K562 (cell line): ENCODE data around the gene DOCK8. TPM values are rescaled to one million over a fixed set of nuclear protein-coding genes. Genes with fewer than 3 reads are reported as not detected.

Experiments
- ATF7 ChIP-seq: fragments of 450-650 bp; IDR thresholded peaks from 2 replicates; pipeline ENCODE4 v1.7.1; 2014; ENCODE audit warnings: mild to moderate bottlenecking, moderate library complexity
- C11orf30 ChIP-seq: fragments of 450-650 bp; IDR thresholded peaks from 2 replicates; pipeline ENCODE4 v1.6.1; 2016; ENCODE audit warnings: low read depth, mild to moderate bottlenecking
- CCNT2 ChIP-seq: IDR thresholded peaks from 2 replicates; pipeline ENCODE4 v1.6.1; 2011; ENCODE audit warnings: borderline replicate concordance, low read depth, mild to moderate bottlenecking, moderate library complexity, mixed read lengths, low read length; ENCODE audit not compliant: insufficient read length; ENCODE audit errors: extremely low read depth
- CREB1 ChIP-seq, 2 experiments: sonication (generic) in 1 of 2; formaldehyde crosslinking in 1 of 2; IDR thresholded peaks; 2 replicates each; pipeline versions ENCODE4 v1.6.1 to v1.8.0; 2012 to 2022; ENCODE audit warnings: inconsistent platforms in 1 of 2, mild to moderate bottlenecking in 1 of 2, missing genetic modification reagents in 1 of 2, moderate library complexity in 1 of 2
- CXXC5 ChIP-seq: fragments of 250-450 bp; sonication (Bioruptor Pico); IDR thresholded peaks from 2 replicates; pipeline ENCODE4 v1.8.0; 2022; ENCODE audit warnings: inconsistent platforms, mild to moderate bottlenecking, moderate library complexity
- ELF1 ChIP-seq: fragments of 200-800 bp; sonication (Bioruptor generic); IDR thresholded peaks from 2 replicates; pipeline ENCODE4 v1.6.1; 2016; ENCODE audit warnings: missing genetic modification characterization, missing compliant biosample characterization
- FOXM1 ChIP-seq, 2 experiments: fragments of 450-650 bp in 1 of 2; sonication (generic) in 1 of 2; formaldehyde crosslinking in 1 of 2; IDR thresholded peaks; 2 replicates each; pipeline versions ENCODE4 v1.6.1 to v1.9.0; 2017 to 2022; ENCODE audit warnings: low read depth in 2 of 2, mild to moderate bottlenecking in 2 of 2, missing genetic modification reagents in 1 of 2, moderate library complexity in 1 of 2
- HNRNPL ChIP-seq: fragments of 200-400 bp; formaldehyde crosslinking; IDR thresholded peaks from 2 replicates; pipeline ENCODE4 v1.6.1; 2017; ENCODE audit warnings: low read depth, mild to moderate bottlenecking, low read length
- JUND ChIP-seq, 2 experiments: IDR thresholded peaks; 2 replicates in 1 of 2; 3 replicates in 1 of 2; pipeline ENCODE4 v1.6.1; 2011; ENCODE audit warnings: borderline replicate concordance in 2 of 2, low read depth in 2 of 2, low read length in 2 of 2, improper control_type of control experiment in 1 of 2, missing biosample characterization in 1 of 2, missing genetic modification characterization in 1 of 2, missing genetic modification reagents in 1 of 2
- MTA3 ChIP-seq: fragments of 450-650 bp; formaldehyde crosslinking; IDR thresholded peaks from 2 replicates; pipeline ENCODE4 v1.6.1; 2017; ENCODE audit warnings: mild to moderate bottlenecking, borderline replicate concordance
- MYC ChIP-seq, 2 experiments: fragments of 250-450 bp in 1 of 2; sonication (Bioruptor Pico) in 1 of 2; IDR thresholded peaks; 2 replicates each; pipeline versions ENCODE4 v1.5.1 to v1.6.1; 2012 to 2021; ENCODE audit warnings: low read depth in 2 of 2, borderline replicate concordance in 1 of 2, improper control_type of control experiment in 1 of 2, low read length in 1 of 2, mild to moderate bottlenecking in 1 of 2, moderate library complexity in 1 of 2
- RAD21 ChIP-seq, 2 experiments: fragments of 250-450 bp in 1 of 2; fragments of 450-650 bp in 1 of 2; sonication (Bioruptor Pico) in 1 of 2; formaldehyde crosslinking in 1 of 2; IDR thresholded peaks in 1 of 2; conservative IDR thresholded peaks in 1 of 2; 2 replicates each; pipeline versions ENCODE4 v1.4.0 to v1.8.0; 2020 to 2022; ENCODE audit warnings: mild to moderate bottlenecking in 2 of 2, moderate library complexity in 1 of 2
- SP1 ChIP-seq: sonication (generic); formaldehyde crosslinking; IDR thresholded peaks from 2 replicates; pipeline ENCODE4 v1.8.1; 2022; ENCODE audit warnings: mild to moderate bottlenecking, missing genetic modification reagents
- TBL1XR1 ChIP-seq, 2 experiments: IDR thresholded peaks; 2 replicates each; pipeline ENCODE4 v1.6.1; 2012; ENCODE audit warnings: improper control_type of control experiment in 2 of 2, low read length in 2 of 2, mild to moderate bottlenecking in 1 of 2
- TCF3 ChIP-seq: sonication (generic); formaldehyde crosslinking; IDR thresholded peaks from 2 replicates; pipeline ENCODE4 v1.4.0; 2020; ENCODE audit warnings: mild to moderate bottlenecking, missing genetic modification reagents
- TGIF2 ChIP-seq: sonication (generic); formaldehyde crosslinking; IDR thresholded peaks from 2 replicates; pipeline ENCODE4 v1.8.1; 2022; ENCODE audit warnings: mild to moderate bottlenecking, missing genetic modification reagents, moderate library complexity
- ZFP36 ChIP-seq: fragments of 150-350 bp; IDR thresholded peaks from 2 replicates; pipeline ENCODE4 v1.6.1; 2018; ENCODE audit warnings: low read length, low read depth; ENCODE audit not compliant: partially characterized antibody
- ZNF175 ChIP-seq: fragments of 200-800 bp; sonication (Bioruptor generic); IDR thresholded peaks from 2 replicates; pipeline ENCODE4 v1.6.1; 2016; ENCODE audit warnings: low read depth, mild to moderate bottlenecking, missing genetic modification characterization, missing compliant biosample characterization
- ZNF79 ChIP-seq: fragments of 250-450 bp; sonication (Bioruptor Pico); IDR thresholded peaks from 2 replicates; pipeline ENCODE4 v1.4.0; 2020; ENCODE audit warnings: low read depth, mild to moderate bottlenecking, moderate library complexity
- polyA plus RNA-seq, 8 experiments: library from polyadenylated mRNA; depleted of rRNA in 4 of 8; stranded (reverse) in 5 of 8; unstranded in 3 of 8; fragments of >200 nt; fragmentation: Nextera tagmentation in 2 of 8; fragmentation: Illumina TruSeq in 1 of 8; extraction: Ambion mirVana in 2 of 8; extraction: Trizol in 1 of 8; gene quantifications; 2 replicates each; pipeline versions ENCODE4 v1.2.1 to v1.2.3, GENCODE V29; 2011 to 2014; ENCODE audit warnings: inconsistent platforms in 1 of 8, missing spikeins in 1 of 8
- total RNA-seq, 7 experiments: library from RNA; depleted of rRNA in 6 of 7; stranded (reverse); fragments of >200 nt in 6 of 7; fragmentation: Illumina TruSeq in 2 of 7; extraction: Trizol in 2 of 7; gene quantifications; 2 replicates each; pipeline versions ENCODE4 v1.2.1 to v1.2.3, GENCODE V29; 2011 to 2021; ENCODE audit warnings: low replicate concordance in 1 of 7
- TF ChIP-seq, protein P1 (sequence below): fragments of 250-450 bp; sonication (Bioruptor Pico); IDR thresholded peaks from 2 replicates; pipeline ENCODE4 v1.4.0; 2020; ENCODE audit warnings: mild to moderate bottlenecking

DOCK8 gene
- total and polyA plus RNA-seq, 9 of the 15 experiments (the other 6 are each of a cell fraction or from before 2014, with no cell fraction given) = 14.4 to 53.8 (median 25.1) TPM

DNA sequence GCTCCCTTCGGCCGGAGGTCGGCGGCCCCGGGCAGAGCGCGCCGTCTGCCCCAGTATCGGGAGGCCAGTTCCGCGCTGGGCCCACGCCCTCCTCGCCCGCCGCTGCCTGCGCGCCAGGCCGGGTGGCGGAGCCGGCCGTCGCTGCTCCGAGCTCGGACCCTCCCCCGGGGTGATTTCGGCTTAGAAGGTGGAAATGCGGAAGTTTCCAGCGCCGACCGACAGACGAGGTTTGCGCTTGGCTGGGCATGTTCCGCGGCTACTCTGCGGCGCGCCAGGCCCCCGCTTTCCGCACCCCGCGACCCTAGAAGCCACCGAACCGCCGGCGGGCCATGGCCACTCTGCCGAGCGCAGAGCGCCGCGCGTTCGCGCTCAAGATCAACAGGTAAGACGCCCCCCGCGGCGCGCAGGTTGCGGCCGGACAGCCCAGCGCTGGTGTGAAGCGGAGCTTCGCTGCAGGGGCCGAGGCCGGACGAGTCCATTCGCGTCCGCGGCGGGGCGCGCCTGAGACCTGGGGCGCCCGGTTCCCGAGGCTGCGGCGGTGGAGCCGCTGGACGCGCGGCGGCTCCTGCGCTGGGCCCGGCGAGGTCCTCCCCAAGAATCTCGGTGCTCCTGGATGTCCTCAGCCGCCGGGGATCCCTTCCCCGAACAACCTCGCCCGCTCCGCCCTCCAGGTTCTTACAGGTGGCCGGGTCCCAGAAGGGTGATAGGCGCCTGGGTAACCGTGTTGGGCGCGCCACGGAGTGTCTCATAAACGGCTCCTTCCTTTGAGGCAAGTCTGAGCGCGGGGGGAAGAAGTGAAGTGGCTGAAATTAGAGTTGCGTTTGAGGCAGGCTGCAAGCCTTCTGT, at the start of gene DOCK8 (continued):
- TF ChIP-seq, protein P1, sequence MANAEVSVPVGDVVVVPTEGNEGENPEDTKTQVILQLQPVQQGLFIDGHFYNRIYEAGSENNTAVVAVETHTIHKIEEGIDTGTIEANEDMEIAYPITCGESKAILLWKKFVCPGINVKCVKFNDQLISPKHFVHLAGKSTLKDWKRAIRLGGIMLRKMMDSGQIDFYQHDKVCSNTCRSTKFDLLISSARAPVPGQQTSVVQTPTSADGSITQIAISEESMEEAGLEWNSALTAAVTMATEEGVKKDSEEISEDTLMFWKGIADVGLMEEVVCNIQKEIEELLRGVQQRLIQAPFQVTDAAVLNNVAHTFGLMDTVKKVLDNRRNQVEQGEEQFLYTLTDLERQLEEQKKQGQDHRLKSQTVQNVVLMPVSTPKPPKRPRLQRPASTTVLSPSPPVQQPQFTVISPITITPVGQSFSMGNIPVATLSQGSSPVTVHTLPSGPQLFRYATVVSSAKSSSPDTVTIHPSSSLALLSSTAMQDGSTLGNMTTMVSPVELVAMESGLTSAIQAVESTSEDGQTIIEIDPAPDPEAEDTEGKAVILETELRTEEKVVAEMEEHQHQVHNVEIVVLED (CRISPR knock-in tag) = 0 out of 2 replicates have a peak, but pooled peaks have one; percentile 5
- TF ChIP-seq ZNF175 (0 out of 2 replicates have a peak, but pooled peaks have one; percentile 24), ZFP36 (peak; percentile 31), SP1 (CRISPR knock-in tag) (peak; percentile 49; the same call in 1 of the 2 replicates), ELF1 (tag) (peak; percentile 76), ATF7 (peak; percentile 71), MYC (IDR thresholded peaks at IDR 0.05; ENCODE audit: low read depth, low read length) (peak; percentile 48; the same call in 1 of the 2 replicates), MYC (CRISPR knock-in tag; IDR thresholded peaks at IDR 0.05; ENCODE audit: borderline replicate concordance, low read depth) (no peak), C11orf30 (no peak), MTA3 (0 out of 2 replicates have a peak, but pooled peaks have one; percentile 80), TGIF2 (CRISPR knock-in tag) (no peak), ZNF79 (CRISPR knock-in tag) (no peak), TBL1XR1 (IDR thresholded peaks at IDR 0.05; ENCODE audit: low read length in 2 of 2) (no peak), CCNT2 (peak; percentile 77), FOXM1 (IDR thresholded peaks at IDR 0.05; ENCODE audit: low read depth) (no peak), FOXM1 (CRISPR knock-in tag; IDR thresholded peaks at IDR 0.05; ENCODE audit: low read depth) (0 out of 2 replicates have a peak, but pooled peaks have one; percentile 63), JUND (IDR thresholded peaks at IDR 0.05; ENCODE audit: borderline replicate concordance, low read depth, low read length) (0 out of 2 replicates have a peak, but pooled peaks have one; percentile 22), JUND (tag; IDR thresholded peaks at IDR 0.05; ENCODE audit: borderline replicate concordance, low read depth, low read length) (peak; percentile 26; the same call in 1 of the 3 replicates), HNRNPL (peak; percentile 33; the same call in 1 of the 2 replicates), RAD21 (CRISPR knock-in tag; conservative IDR thresholded peaks at IDR 0.05 in 1 of 2, IDR thresholded peaks at IDR 0.05 in 1 of 2) (peak; percentile 65 to 71), CXXC5 (peak; percentile 89), TCF3 (CRISPR knock-in tag) (0 out of 2 replicates have a peak, but pooled peaks have one; percentile 28), CREB1 (IDR thresholded peaks at IDR 0.05) (no peak; the same call in 1 of the 2 replicates), CREB1 (CRISPR knock-in tag; IDR thresholded peaks at IDR 0.05) (0 out of 2 replicates have a peak, but pooled peaks have one; percentile 42)
